NCI-H1105 (cell line): ENCODE data around the gene ORM1.
A peak's percentile ranks its signal among the peaks of the same experiment; 100 is the strongest.

Experiments
- DNase-seq: peaks from one replicate; lab custom pipeline; 2025; lab: John Stamatoyannopoulos, UW

Gene ORM1

DNA sequence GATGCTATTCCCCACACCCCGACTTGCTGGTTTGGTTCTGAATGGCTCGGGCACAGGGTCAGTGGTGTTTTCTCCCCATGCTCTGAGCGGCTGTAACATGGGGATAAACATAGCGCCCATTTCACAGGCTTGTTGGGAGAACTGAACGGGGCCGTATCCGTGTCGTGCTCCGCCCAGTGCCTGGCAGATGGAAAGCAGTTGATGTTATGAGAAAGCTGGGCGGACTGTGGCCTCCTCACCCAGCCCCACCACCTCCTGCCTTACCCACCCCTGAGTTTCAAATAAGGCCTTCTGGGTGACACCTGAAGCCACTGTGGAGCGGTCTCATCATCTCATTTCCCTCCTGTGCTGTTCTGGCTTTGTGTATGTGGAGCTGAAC lies 21.3 kb downstream of the ORM1 start:
- DNase-seq: no peak

DNA sequence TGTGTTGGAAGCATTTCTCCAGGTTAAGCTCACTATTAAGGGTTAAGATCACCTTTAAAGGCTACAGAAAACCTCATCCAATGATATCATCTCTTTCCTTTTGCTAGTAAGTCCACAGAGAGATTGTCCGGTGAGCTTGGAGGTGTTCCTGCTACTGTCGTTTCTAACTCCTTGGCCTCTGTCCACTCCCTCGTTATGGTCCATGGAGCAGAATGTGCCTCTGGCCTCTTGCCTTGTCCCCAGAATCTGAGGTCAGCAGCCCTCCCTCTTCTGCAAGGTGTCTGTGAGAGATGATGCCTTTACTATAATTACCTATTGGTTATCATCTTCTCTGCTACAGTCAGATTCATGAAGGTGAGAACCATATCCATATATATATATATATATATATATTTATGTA lies 21.8 kb downstream of the ORM1 start:
- DNase-seq: no peak

DNA sequence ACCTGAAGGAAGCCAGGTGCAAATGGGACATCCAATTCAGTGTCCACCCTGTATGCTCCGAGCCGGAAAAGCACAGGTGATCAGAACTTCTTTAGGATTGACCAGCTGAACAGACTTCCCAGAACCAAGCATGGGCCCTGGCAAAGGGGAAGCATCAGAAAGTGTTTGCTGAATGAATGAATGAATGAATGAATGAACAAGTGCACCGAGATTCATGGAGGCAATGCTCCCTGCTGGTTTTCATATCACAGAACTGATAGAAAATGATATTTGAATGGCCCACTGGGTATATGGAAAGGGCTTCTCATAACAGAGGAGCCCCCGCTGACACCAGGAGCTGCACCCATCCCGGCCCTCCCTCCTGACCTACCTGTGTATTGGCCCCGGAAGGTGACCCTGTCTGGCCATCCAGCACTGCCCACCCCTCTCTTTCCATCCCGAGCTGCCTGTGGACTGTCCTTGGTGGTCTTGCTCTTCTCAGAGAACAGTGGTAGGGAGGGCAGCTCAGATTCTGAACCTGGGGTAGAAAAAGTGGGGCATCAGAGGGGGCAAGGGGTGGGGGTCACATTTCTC lies 22.7 kb downstream of the ORM1 start:
- no peak for DNase-seq

DNA sequence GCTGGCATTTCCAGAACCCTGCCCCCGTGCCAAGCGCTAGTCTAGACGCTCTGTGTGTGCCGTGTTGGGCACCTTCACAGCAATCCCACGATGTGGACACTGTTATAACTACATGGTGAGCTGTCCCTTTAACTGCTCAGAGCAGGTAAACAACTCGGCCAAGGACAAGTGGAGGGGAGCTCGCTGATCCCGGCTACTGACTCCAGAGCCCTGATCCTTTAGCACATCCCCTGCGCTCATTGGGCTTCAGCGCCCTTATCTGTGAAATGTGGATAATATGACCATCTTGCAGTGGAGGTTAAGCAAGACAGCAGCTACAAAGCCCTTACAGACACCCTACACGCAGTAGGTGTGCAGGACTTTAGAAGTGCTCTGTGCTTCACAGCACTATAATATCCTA lies 23.2 kb downstream of the ORM1 start:
- no peak for DNase-seq

DNA sequence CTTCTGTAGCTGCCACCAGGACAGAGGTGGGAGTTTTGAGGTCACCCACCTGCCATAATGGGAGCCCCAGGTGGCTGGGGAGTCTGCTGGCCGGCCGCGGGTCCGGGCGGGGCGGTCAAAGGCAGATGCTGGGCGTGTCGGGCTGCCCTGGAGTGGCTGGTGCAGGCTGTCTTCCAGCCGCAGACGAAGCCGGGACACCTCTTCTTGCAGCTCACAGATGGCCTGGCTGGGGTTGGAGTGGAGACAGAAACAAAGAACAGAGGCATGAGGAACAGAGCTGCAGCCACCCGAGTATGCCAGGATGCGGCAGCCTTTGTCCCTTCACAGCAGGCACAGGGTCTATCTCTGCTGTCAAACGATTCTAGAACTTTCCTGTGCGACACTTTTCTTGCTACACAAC lies 24.8 kb downstream of the ORM1 start:
- DNase-seq: no peak

DNA sequence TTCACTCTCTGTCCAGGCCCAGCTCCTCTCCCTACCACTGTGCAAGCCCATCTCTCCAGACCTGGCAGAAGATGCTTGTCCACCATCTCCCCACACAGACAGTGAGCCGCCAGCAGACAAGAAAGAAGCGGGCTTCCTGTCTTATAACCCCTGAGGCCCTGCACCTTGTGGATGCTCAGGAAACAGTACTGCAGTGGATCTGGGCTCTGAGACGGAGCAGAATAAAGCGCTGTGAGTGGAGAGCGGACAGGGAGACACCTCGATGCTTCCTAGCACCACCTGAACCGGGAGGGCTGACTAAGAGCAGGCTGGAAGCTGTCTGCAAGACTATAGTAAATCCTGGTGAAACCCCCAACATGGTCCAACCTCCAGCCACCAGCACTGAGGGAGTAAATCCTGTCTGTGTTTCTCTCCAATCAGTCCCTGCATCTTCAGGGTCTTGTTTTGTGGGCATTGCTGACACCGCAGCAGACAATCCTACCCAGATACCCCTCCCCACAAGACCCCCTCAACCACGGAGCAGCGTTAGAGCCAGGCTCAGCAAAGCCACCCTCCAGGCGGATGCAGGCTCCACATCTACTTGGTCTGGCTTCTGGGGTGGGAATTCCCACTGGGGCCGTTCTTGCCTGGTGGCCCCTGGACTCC lies 25.5 kb downstream of the ORM1 start:
- DNase-seq: no peak

DNA sequence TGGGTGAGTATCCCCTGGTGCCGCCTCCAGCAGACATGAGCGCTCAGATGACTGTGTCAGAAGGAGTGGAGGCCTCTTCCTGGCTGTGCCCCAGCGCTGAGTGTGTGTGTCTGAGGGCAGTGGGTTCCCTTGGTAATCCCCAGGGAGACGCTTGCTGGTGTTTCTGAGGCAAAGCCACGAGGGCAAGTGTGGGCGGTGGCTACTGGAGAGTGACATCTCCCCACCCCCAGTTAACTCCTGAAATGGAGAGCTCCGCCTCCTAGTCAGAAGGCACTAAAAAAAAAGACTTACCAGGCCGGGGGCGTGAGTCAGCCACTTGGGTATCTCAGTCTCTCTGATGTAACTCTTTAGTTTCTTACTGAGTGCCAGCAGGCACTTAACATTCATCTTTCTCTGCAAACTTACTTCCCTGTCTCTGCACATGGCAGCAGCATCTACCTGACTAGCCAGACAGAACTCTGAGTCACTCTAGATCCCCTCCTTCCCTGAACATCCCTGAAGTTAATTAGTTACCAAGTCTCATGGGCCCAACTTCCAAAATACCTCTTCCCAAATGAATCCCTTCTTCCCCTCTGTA lies 26.1 kb downstream of the ORM1 start:
- peak; percentile 6 for DNase-seq

DNA sequence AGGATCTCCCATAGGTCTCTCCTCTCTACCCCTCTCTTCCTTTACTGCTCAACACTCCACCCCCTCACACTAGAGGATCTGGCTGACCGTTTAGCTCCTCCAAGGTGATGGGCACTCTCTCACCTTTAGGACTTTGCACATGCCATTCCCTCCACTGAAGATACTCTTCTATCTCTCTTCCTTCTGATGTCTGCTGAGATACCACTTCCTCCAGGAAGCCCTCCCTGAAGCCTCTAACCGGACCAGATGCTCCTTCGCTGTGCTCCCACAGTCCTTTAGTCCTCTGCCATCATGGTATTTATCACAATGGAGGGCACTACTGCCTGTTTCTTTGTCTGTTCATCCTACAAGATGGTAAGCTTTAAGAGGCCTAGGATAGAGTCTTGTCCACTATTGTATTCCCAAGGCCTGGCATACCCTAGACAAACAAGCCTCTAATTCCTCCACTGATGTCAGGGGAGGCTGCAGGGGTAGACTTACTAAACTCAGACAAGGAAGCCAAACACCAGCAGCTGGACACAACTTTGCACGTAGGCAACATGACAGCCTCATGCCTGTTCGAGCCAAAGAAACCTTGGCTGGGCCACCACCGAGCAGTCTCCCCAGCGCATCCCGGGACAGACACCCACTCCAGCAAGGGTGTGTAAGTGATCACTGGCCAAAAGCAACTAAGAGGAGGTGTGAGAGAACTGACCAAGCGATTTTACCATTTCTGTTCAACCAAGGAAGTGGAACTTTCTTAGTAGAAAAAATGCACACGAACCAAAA lies 27.0 kb downstream of the ORM1 start:
- DNase-seq: no peak

DNA sequence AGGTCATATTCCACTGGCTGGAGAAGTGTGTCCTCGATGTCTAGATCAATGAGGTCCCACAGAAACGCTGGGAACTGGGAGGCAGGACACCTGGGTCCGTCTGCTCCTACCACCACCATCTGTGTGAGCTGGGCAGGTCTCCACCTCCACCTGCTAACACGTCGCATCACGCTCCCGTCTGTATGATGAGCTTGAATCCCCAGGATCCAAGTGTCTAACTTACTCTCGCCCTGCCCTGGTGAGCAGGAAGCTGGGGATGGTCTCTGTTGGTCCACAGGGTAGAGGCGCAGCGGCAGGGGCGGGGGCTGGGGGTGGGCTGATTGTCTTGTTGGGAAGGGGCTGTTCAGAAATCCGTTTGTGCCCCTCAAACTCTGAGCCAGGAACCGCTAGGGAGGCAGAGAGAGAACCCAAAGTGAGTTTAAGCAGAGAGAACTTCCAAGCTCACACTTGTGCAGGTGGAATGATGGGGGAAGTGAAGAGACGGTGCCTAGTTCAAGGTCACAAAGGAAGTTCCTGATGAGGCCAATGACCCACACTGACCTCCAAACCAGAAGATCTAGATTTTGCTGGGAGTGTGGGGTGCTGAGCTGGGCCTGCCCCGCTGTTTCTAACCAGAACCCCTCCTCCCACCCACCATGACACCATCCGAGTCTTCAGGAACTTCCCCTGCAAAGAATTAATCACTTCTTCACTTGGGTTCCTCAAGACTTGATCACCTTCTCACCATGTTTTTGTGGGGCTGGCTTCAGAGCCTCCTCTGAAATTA lies 27.9 kb downstream of the ORM1 start:
- no peak for DNase-seq

DNA sequence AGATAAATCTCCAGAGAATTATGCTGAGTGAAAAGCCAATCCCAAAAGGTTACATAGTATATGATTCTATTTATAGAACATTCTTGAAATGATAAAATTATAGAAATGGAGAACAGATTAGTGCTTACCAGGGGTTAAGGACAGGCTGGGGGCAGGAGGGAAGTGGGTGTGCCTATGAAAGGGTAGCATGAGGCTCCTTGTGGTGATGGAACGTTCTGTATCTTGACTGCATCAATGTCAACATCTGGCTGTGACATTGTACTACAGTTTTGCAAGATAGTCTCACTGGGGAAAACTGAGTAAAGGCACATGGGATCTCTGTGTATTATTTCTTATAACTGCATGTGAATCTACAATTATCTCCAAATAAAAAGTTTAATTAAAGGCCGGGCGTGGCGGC lies 29.0 kb downstream of the ORM1 start:
- DNase-seq: no peak

DNA sequence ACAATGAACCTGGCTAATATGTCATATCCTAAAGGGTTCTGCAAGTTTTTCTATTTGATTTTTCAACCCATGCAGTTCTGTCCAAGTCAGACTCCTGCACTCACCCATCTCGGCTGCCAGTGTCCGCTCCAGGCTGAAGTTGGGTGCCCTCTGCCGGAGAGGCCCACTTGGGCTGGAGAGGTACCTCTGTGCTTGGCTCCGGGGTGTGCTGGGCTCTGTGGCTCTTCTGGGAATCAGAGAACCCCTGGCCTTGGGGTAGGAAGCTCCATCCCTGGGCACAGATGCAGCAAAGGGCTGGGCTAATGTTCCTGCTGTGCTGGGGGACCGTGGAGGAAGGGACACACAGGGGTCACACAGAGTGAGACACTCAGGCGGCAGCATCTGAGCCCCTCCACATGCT lies 32.9 kb downstream of the ORM1 start:
- DNase-seq: no peak

DNA sequence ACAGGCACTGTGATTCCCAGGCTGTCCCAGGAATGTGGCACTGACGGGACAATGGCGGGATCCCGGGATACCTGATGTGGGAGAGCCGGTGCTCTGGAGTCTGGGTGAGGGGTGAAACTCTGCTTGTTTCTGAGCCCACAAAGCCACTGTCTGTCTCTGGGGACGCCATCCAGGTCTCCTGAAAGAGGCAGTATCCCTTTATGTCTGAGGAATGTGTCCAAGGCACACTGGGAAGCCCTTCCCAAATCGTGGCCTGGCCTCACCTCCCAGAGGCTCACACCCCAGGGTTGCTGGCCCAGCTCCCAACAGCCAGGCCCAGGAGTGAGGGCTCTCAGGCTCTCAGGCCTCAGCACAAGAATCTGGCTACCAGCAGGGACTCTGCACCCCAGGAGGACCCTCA lies 33.9 kb downstream of the ORM1 start:
- DNase-seq: no peak

DNA sequence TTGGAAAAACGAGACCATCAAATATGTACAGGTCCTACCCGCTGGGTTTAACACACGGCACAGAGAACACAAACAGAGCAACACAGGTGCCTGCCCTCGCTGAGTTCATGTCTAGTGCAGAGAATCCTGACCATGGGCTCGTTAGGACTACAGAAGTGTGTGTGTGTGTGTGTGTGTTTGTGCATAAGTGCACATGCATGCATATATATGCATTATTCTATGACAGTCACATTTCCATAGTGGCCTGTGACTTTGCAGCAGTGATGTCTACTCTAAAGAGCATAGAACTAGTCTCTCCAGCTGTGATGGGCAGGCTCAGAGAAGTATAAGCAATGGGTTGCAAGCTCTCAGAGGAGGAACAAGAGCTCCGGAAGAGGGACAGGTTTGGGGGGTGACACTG lies 34.5 kb downstream of the ORM1 start:
- no peak for DNase-seq

DNA sequence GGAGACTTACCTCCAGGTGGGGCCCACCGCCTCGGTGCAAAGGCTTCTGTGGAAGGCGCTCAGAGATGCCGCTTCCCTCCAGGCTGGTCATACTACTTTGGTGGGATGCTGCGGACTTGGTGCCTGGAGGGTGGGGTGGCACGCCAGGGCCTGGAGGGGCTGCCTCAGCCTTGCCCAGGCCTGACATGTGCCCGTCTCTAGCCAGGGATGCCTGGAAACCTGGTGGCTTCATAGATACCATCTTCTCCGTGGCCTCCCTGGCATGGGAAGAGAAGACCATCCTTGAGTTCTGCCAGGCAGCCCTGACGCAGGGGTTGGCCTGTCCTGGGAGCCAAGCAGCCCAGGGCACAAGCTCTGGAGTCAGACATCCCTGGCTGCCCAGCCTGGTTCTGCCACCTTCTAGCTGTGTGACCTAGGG lies 35.0 kb downstream of the ORM1 start:
- no peak for DNase-seq

DNA sequence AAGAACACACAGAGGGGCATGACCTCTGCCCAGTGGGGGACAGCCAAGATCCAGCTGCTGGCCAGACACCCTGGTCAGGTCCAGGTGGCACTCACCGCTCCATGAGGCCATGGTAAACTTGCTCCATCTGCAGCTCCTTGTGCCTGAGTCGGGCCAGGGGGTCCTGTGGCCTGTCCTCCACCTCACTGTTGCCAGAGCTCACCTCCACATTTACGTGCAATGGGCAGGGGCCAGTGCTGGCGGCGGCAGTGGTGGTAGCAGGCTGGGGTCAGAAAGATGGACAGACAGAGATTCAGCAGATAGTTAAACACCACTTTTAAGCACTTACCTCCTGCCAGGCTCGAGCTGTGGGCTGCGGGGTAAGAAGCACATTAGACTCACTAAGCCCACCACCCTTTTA lies 36.9 kb downstream of the ORM1 start:
- no peak for DNase-seq

DNA sequence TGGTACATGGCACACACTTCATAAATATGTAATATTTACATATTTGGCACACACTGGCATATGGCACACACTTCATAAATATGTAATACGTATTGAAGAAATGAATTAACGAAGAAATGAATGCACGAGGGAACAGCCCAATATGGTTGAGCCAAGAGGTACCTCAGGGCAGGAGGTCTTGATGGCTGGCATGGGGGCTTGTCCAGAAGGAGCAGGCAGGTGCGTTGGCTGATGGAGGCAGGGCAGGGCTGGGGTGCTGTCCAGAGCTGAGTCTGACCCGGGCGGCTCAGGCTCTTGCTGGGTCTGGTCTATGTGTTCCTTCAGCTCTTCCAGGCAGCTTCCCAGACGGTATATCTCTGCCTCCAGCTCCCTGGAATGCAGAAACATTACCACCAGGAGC lies 38.6 kb downstream of the ORM1 start:
- no peak for DNase-seq

DNA sequence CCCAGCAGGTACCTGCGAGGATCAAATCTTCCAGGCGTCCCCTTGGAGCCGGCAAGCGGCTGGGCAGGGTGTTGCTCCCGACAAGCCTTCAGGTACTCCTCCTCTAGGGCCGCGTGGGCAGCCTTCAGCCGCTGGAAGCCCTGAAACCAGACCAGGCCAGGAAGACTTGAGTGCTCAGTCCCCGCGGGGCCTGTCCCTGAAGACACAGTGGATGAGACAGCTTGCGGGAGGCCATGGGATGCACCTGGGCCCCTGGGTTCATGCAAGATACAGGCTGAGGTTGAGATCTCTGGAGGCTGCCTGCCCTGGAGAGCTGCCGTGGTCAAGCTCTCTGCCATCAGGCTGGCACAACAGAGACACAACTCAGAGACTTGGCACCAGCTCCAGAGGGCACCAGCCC lies 39.5 kb downstream of the ORM1 start:
- DNase-seq: no peak

DNA sequence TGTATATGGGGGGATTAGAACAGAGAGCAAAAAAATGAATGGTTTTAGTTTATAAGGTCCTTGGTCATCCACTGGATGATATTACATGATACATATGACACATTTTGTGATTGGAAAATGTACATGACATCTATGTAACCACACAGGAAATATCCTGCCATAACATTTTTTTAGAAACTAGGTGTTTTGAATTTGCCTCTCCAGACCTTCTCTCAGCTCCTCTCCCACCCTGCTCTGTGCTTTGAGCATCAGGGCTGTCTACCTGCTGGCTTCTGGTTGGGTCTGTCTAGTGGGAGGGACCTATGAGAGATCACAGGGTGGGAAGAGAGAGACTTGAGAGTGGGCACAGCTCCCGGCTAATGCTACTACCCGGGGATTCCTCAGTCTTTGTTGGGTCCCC lies 40.5 kb downstream of the ORM1 start:
- DNase-seq: no peak

DNA sequence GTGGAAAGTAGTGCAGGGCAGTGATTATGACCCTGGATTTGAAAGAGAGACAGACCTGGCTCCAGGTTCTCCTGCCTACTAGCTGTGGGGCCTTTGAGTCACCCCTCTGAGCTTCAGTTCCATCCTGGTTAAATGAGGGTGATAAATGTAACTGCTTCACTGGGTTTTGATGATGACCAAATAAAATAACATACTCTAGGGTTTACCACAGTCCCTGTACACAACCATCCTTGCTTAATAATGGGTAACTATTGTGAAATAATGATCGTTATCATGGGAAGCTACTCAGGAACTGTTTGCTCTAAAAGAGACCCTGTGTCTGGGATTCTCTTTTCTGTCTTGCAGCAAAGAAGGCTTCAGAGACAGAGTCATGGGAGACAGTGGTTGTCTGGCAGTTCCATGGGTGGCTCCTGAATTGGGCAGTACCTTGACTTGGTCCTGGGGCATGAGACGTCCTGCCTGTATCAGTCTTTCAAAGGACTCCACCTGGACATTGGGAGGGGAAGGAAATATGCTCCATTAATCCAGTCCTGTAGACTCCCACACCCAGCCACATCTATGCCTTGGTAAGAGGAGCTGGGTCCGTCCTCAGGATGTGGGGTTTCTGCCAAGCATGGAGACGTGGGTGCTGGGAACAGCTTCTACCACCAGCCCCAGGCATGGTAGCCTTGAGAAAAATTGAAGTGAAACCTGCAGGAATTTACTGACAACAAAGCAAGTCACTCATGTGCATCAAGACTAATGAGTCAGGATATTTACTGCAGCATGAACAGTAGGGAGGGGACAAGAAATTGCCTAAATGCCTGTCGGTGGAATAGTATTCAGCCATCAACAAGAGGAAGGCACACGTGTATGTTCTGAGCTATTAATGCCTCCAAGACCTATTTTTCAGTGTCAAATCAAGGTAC lies 41.5 kb downstream of the ORM1 start:
- no peak for DNase-seq

DNA sequence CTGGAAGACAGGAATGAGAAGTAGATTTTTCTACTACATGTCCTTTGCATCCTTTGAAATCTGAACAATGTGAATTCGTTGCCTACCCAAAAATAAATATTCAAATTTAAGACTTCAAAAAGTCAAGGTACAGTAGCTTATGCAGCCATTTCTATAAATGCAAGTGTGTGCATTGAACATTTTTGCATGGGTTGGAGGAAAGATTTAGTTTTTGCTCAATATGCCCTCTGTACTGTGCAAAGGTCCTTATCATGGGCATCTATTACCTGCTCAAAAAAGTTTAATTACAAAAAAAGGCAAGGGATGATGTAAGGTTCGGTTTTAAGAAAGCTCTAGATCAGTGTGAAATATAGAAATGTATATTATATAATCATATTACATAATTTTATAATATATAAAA lies 42.3 kb downstream of the ORM1 start:
- no peak for DNase-seq

DNA sequence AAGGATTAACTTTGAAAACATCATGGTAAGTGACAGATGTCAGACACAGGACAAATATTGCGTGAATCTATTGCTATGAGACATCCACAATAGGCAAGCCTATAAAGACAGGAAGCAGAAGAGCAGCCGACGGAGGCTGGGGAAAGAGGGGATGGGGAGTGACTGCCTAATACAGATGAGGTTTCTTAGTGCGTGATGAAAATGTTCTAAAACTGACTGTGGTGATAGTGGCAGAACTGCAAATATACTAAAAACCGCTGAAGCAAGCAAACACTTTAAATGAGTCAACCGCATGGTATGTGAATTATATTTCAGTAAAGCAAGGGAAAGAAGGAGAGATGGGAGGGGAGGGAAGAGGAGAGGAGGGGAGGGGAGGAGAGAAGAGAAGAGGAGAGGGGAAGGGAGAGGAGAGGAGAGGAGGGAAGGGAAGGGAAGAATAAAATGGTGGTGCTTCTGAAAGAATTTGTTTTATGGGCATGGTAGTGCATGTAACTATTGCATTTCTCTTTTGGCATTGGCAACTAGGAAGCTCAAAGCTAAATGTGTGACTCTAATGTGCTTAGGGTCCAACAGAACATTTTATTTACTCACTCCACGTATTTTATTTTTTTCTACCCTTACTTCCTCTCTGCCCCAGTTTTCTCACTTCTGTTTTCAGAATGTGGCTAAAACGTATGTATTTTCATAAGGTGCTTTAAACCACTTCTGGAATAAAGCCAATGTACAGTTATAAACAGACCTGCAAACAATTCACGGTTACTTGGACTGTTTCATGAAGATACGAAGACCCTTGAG lies 43.6 kb downstream of the ORM1 start:
- no peak for DNase-seq
